ENCODE measurements around the gene C5orf22. TPM values are rescaled to one million over a fixed set of nuclear protein-coding genes. Genes with fewer than 3 reads are reported as not detected.

The C5orf22 gene
- total RNA-seq, 1 experiment from 2014 or later = 31.9 TPM

- no peak overlapping the region for H3K27ac ChIP-seq (ENCODE audit: low read depth, low read length, poor library complexity, severe bottlenecking)
- no peaks in the 10 kb centered on the region for H3K4me1 ChIP-seq (ENCODE audit: insufficient read depth, low read length, poor library complexity, severe bottlenecking)
- intact Hi-C loops (cut with micrococcal nuclease; ENCODE audit: unreplicated experiment) = no loop called here
- no peak overlapping the region for H3K4me3 ChIP-seq (ENCODE audit: low read depth, low read length, poor library complexity, severe bottlenecking)
- no peaks in the 10 kb centered on the region for H3K36me3 ChIP-seq (ENCODE audit: insufficient read depth, low read length, poor library complexity, severe bottlenecking)
- DNase-seq (ENCODE audit: low spot score) = no peak
- no peaks in the 10 kb centered on the region for H3K9me3 ChIP-seq (ENCODE audit: low read depth, low read length, poor library complexity, severe bottlenecking)
- H3K27me3 ChIP-seq (replicated peaks; ENCODE audit: insufficient read depth, low read depth, low read length, poor library complexity) = no peaks in the 10 kb centered on the region
- no TSS peak for BruUV-seq (replicated peaks)
- ChIA-PET CTCF (no interaction called here), POLR2A (ENCODE audit: low non-redundant PET) (no interaction called here)
- TF ChIP-seq EZH2 (IDR thresholded peaks at IDR 0.05; ENCODE audit: borderline replicate concordance, low read depth, low read length, poor library complexity, severe bottlenecking) = no peak
- TF ChIP-seq CTCF (conservative IDR thresholded peaks at IDR 0.05; ENCODE audit: low read depth, low read length) = no peak
Measured at GRCh38 chr5:31569068-31569467, 37.0 kb downstream of the C5orf22 start.

- Histone ChIP-seq H3K9me3 (ENCODE audit: low read depth, low read length, poor library complexity, severe bottlenecking) (no peaks in the 10 kb centered on the region), H3K36me3 (ENCODE audit: insufficient read depth, low read length, poor library complexity, severe bottlenecking) (no peaks in the 10 kb centered on the region), H3K27me3 (replicated peaks; ENCODE audit: insufficient read depth, low read depth, low read length, poor library complexity) (no peaks in the 10 kb centered on the region), H3K4me3 (ENCODE audit: low read depth, low read length, poor library complexity, severe bottlenecking) (no peak overlapping the region), H3K27ac (ENCODE audit: low read depth, low read length, poor library complexity, severe bottlenecking) (no peak overlapping the region), H3K4me1 (ENCODE audit: insufficient read depth, low read length, poor library complexity, severe bottlenecking) (no peaks in the 10 kb centered on the region)
- POLR2A ChIA-PET (ENCODE audit: low non-redundant PET) = no interaction called here
- intact Hi-C loops (cut with micrococcal nuclease; ENCODE audit: unreplicated experiment) = no loop called here
- TF ChIP-seq EZH2 (IDR thresholded peaks at IDR 0.05; ENCODE audit: borderline replicate concordance, low read depth, low read length, poor library complexity, severe bottlenecking) (no peak), CTCF (conservative IDR thresholded peaks at IDR 0.05; ENCODE audit: low read depth, low read length) (no peak)
- CTCF ChIA-PET = no interaction called here
- no TSS peak for BruUV-seq (replicated peaks)
- DNase-seq (ENCODE audit: low spot score) = no peak
Measured at GRCh38 chr5:31573494-31574142, 41.5 kb downstream of the C5orf22 start.

- POLR2A ChIA-PET (ENCODE audit: low non-redundant PET) = no interaction called here
- no peaks in the 10 kb centered on the region for H3K4me1 ChIP-seq (ENCODE audit: insufficient read depth, low read length, poor library complexity, severe bottlenecking)
- H3K36me3 ChIP-seq (ENCODE audit: insufficient read depth, low read length, poor library complexity, severe bottlenecking) = no peaks in the 10 kb centered on the region
- no peak for DNase-seq (ENCODE audit: low spot score)
- no peak for TF ChIP-seq EZH2 (IDR thresholded peaks at IDR 0.05; ENCODE audit: borderline replicate concordance, low read depth, low read length, poor library complexity, severe bottlenecking)
- TF ChIP-seq CTCF (conservative IDR thresholded peaks at IDR 0.05; ENCODE audit: low read depth, low read length) = no peak
- no TSS peak for BruUV-seq (replicated peaks)
- CTCF ChIA-PET = no interaction called here
- H3K4me3 ChIP-seq (ENCODE audit: low read depth, low read length, poor library complexity, severe bottlenecking) = no peak overlapping the region
- no peaks in the 10 kb centered on the region for H3K27me3 ChIP-seq (replicated peaks; ENCODE audit: insufficient read depth, low read depth, low read length, poor library complexity)
- intact Hi-C loops (cut with micrococcal nuclease; ENCODE audit: unreplicated experiment) = no loop called here
- H3K9me3 ChIP-seq (ENCODE audit: low read depth, low read length, poor library complexity, severe bottlenecking) = no peaks in the 10 kb centered on the region
- no peak overlapping the region for H3K27ac ChIP-seq (ENCODE audit: low read depth, low read length, poor library complexity, severe bottlenecking)
Measured at GRCh38 chr5:31574772-31575171, 42.7 kb downstream of the C5orf22 start.

Data from A673 (cell line).